Measurements from ENCODE around the gene GPR62.
"Not testable (repeated sequence)": the region's sequence is repeated elsewhere in the genome, so short reads cannot be mapped to it uniquely, and the experiment has no call there.

Gene GPR62

DNA sequence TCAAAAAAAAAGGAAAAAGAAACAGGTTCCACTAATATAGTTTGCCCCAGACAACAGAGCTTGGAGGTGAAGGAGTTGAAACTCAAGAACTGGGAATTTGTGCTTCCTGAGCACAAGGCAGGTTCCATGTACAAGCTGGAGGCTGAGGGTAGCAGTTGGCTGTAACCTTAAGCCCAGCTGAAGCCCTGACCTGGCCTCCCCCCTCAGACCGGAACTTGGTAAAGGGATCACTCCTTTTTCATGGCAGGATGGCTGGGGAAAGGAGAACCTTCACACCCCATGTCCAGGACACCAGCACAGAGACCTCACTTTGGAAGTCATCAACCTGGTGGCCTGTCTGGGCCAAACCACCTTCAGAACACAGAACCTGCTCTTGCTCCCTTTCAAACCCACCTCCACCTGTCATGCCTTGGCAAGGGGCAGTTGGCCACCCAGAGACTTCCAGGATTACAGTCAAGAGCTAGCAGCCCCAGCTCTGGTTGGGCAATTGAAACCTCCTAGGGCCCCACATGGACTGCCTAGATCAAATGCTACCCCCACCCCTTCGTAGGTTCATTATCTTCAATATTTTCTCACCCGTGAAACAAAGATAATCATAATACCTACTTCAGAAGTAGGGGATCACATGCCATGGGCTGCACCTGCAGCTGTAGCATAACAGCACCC lies 37.0 kb downstream of the GPR62 start:
- no peak for DNase-seq

DNA sequence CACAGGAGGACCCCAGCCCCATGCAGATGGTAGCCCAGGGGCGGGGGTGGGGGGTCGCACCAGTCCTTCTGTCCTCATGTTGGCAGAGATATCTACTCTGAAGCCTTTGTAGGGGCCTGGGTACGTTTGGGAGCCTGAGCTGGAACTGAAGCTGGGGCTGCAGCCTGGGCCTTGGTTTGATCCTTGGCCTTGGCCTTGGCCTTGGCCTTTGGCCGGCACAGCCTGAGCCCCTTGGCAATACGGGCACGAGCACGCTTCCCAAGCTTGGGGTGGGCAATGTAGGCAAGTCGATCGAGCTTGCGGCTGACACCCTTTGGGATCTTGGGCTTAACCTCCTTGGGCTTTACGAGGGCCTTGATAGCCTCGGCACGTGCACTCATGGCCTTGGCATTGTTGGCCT lies 38.5 kb downstream of the GPR62 start:
- DNase-seq, result not testable (repeated sequence)

DNA sequence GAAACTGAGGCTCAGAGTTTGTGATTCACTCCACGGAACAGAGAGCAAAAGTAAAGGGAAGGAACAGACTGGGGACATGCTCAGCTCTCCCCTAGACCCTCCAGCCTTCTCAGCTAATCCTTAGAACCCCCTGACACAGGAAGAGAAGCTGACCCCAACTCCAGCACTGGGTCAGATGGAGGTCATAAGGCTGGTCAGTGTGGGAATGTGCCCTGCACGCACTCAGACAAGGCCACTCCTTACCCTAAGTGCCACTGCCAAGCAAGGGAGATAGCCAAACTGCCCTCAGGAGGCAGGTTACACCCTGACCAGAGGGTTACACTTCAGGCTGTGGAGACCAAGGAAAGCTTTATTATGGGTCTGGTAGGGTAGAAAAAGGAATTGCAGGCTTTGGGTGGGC lies 39.3 kb downstream of the GPR62 start:
- DNase-seq, result no peak

DNA sequence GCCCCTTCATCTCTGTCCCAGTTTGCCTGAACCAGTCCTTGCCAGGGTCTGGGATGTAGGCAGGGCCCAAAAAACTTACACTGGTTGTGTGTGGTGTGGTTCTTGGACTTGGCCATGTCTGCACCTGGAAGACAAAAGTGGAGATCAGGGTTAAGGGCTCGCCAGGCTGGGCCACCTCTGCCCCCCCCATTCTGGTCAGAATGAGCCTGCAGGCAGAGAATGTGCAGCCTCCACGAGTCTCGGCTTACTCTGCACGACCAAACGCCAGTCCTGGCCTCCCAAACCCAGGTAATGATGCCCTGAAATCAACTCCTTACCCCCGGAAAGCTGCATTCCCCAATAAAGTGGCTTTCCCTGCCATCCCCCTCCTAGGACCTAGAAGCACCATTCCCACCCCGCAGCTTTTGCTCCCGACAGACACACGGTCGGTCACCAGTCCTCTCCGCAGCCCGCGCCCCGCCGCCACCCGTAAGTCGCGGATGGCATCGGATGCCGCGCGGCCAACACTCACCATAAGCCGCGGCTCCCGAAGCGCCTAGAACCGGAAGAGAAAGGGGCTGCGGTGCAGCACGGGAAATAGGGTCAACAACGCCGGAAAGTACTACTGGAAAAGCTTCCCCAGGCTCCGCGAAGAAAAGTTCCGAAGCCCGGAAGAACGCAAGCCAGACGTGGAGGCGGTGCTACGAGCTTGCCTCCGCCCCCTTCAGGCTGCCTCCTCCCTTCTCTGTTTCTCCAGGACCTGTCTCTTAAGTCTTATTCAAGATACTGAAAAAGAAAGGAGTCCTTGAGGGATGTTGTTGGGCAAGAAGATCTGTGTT lies 40.4 kb downstream of the GPR62 start, which contains the start of gene RPL29:
Gene RPL29 (minus strand): TSS at position 550 of the 818 bp plus-strand sequence. CDS start 434 bp downstream, at position 116.
- peak in 13 of 14 donors; percentile 47 to 90 (median 85) for DNase-seq

DNA sequence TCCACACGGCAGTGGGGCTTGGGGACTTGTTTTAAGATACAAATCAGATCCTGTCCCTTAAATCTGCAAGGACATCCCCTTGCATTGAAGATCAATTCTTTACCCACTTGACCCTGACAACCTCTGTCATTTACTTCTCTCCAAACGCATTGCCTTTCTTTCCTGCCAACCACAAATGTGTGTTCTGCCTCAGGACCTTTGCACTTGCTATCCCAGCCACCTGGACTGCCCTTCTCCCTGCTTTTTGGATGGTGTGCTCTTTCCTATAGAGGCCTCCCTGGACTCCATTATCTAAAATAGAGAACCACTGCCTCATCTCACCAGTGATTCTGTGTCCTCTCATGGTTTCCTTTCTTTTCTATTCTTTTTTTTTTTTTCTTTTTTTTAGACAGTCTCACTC lies 42.0 kb downstream of the GPR62 start:
- DNase-seq, result no peak

DNA sequence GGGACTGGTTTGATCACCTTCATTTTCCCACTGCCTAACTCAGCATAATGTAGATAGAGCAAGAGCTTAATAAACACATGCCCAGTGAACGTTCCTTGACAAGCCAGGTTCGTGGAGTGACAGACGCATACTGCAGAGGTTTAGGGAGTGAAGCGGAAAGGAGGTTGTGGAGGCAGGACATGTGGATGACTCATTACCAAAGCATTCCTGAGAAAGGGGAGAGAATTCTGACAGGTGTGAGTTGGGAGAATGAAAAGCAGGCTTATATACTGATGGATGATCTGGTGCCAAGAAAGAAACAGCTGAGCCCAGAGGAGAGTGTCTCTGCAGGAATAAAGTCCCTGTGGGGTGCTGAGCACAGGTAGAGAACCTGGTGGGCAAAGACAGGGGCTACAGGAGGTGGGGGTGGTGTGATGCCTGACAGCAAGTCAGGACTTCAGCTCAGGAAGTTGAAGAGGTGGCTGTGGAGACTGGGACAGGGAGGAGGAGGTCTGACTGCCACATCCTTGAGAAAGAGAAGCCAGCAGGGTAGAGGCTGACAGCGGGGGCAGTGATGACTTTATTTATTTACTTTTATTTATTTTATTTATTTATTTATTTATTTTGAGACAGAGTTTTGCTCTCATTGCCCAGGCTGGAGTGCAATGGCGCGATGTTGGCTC lies 42.9 kb downstream of the GPR62 start:
- no peak for DNase-seq

DNA sequence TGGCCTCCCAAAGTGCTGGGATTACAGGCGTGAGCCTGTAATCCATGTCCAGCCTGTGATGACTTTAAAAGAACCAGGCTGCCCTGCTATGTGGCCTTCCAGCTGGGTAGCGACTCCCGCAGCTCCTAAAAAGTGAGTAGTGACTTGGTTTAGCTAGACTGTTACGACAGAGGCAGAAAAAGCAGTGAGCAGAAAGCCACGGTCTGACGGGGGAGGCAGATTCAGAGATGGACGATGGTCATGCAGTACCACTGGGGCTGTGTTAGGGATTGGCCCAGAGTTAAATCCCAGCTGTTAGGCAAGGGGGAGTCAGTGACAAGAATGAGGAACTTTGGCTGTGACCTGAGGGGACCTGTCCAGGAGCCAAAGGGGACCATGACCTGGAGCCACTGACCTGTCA lies 43.6 kb downstream of the GPR62 start:
- no peak for DNase-seq

DNA sequence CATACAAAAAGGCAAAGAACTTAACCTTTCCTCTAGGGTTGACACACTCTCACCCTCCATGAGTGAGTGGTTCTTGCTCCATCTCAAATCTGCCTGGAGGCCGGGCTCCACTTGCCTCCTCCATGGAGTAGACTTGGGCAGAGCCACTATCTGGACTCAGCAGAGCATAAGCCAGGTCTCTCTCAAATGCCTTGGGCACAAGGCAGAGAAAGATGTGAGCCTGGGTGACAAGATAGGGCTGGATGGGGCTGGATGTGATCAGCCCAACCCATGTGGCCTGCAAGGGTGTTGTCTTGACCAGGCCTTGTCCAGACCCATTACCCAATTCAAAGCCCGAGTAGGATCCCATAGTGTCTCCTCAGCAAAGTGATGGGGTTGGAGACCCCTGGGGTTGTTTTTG lies 44.7 kb downstream of the GPR62 start:
- DNase-seq, result no peak

DNA sequence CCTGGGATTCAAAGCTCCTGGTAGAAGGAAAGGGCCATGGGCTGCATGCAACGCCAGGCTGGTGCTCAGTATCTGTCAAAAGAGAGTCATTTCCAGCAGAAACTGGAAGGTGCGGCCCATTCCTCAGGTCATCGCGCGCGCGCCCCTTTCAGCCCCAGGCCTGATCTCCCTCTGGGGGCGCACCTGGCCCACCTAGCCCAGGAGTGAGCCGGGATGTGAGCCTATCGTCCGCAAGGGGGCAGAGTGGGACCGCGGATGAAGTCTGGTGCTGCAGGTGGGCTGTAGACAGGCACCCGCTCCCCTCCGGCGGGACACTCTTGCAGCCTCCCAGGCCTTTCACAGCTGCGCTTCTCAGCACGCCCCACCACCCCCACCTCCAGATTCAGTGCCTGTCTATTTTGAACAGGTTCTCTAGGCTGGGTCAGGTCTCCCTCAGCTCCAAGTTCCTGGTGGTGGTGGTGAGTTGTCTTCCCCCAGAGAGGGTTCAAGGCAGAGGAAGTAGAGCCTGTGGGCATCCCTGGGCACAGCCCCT lies 46.3 kb downstream of the GPR62 start:
- peak in 11 of 14 donors; percentile 20 to 71 (median 47) for DNase-seq

DNA sequence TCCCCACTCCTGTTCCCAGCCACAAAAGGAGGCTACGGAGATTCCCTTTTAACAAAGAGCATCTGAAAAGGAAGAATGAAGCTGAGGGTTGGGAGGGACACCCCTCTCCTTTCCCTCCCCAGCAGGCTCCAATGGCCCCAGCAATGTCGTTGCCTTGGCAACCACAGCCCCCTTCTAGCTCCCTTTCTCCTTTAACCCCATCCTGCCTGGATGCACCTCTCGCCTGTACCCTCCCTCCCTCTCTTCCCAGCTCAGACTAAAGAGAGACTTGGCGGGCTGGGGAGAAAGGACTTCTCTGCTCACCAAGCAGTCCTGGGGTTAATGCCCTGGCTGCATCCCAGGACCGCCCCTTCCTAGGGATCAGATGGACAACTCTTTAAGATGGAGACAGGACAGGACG lies 47.6 kb downstream of the GPR62 start:
- no peak for DNase-seq

DNA sequence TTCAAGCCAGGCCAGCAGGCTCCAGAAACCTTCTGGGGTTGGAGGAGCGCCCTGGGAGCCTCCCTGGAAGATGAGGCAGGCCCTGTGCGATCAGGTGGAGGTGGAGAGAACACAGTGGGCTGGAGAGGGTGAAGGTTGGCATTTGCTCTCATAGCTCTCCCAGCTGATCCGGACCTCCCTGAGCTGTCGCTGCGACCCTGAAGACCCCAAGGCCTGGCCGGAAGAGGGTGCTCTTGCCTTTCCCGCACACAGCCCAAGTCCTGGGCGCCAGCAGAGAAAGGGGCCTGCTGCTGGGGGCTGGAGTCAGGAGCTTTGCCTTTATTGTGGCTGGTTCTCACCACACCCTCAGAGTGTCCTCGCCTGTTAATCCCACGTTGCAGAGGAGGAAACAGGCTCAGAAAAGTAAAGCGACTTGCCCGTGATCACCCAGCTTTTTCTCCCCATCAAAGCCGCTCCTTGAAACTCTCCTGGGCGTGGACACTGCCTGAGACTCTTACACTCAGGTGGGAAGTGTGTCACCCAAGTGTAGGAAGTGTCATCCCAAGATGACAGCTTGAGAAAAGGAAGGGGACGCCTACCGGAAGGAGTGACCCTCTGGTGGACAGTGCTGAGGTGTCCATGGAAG lies 49.1 kb downstream of the GPR62 start:
- DNase-seq, result peak in 10 of 14 donors; percentile 15 to 77 (median 38)

DNA sequence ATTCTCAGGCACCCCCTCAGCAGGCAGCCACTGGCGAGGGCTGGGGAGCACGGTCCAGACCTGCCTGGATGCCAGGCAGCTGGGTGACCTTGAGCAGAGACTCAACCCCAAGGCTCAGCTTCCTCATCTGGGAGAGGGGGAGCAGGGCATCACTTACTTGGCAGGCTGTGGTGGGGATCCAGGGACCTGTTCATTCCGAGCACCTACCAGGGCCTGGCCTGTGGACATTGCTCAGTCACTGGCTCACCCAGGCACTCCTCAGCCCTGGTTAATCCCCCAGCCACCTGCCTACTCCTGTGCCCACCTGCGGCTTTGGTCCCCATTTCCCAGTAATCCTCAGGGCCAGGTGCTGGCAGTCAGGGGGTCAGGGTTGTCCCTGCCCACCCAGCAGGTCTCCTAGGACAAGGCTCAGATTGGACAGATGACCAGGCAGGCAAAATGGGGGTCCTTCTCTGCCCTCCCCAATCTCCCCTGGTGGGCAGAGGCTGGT lies 49.8 kb downstream of the GPR62 start:
- peak in 1 of 14 donors; percentile 42 for DNase-seq

DNA sequence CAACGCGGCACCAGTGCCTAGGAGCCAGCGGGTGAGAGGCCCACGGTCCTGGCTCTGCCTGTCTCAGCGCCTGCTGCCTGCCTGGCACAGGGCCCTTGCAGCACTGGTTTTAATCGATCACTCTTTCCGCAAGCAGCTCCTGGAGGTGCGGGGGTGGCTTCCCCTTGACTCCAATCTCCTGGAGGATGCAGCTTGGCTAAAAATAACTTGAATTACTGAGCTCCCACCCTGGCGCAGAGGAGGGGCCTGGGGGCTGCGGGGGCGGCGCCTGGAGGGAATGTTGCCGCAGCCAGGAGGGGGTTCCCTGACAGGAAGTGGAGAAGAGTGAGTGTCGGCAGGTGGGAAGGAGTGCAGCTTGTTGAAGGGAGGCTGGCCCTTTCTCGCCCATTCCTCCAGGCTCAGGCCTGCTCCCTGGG lies 50.4 kb downstream of the GPR62 start:
- DNase-seq, result no peak

DNA sequence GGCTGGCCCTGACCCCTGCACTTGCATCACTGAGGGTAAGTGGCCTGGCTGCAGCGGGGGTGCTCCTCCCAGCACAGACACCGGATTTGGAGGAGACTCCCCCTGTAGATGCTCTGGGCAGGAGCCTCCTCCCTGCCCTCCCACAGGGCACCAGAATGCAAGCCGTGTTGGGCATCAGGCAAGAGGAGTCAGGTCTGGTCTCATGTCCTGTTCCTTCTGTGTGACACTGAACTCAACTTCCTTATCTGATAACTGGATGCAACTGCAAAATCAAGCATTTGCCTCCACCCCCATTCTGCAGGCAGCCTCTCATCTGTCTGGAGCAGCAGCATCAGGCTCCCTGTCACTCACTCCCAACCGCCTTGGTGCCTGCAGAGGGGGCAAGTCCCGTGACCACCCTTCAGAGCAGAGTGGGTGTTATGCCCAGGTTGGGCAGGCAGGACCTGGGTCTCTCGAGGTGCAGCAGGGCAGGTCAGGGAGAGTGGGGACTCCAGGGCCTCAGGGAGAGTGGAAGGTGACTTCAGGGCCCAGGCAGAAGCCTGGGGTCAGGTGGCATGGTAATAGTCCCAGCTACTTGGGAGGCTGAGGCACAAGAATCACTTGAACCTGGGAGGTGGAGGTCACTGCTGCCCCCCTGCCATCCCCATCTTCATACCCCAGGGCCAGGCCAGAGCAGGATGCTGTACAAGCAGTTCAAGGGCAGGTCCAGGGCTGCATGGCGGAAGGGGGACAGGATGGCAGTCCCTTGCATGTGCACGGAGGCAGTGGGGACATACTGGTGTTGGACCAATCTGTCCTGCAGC lies 51.0 kb downstream of the GPR62 start:
- peak in 1 of 14 donors; percentile 25 for DNase-seq

DNA sequence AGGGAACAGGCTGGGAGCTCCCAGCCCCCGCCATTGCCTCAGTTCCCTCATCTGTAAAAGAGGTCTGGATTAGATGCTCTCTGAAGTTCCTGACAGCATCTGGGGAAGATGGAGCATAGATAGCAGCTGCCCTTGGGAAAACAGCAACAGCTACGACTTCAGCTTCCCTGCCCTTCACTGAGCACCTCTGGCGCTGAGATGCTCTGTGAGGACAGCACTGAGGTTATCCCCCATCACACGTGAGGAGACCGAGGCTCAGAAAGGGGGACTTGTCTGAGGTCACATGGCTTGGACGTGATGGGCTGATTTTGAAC lies 51.6 kb downstream of the GPR62 start:
- no peak for DNase-seq
